ENCODE measurements around the gene SSNA1.

- no peak for TF ChIP-seq CTCF (conservative IDR thresholded peaks at IDR 0.05 in 1 of 2, IDR thresholded peaks at IDR 0.05 in 1 of 2; ENCODE audit: low read depth in 1 of 2, low read length in 2 of 2)
- no peak for TF ChIP-seq EZH2 (IDR thresholded peaks at IDR 0.05; ENCODE audit: low read length, missing control alignments)
Observed at GRCh38 chr9:137181680-137182079, 6.8 kb upstream of the SSNA1 start.

All from fibroblast of lung (primary cell).